K562 (cell line): ENCODE measurements around the gene C10orf90.

Experiments
- JUND ChIP-seq, 2 experiments: IDR thresholded peaks; 2 replicates in 1 of 2; 3 replicates in 1 of 2; pipeline ENCODE4 v1.6.1; 2011; ENCODE audit warnings: borderline replicate concordance in 2 of 2, low read depth in 2 of 2, low read length in 2 of 2, improper control_type of control experiment in 1 of 2, missing biosample characterization in 1 of 2, missing genetic modification characterization in 1 of 2, missing genetic modification reagents in 1 of 2
- NCOR1 ChIP-seq: fragments of 450-650 bp; IDR thresholded peaks from 2 replicates; pipeline ENCODE4 v1.6.1; 2016; ENCODE audit warnings: mild to moderate bottlenecking, moderate library complexity

DNA sequence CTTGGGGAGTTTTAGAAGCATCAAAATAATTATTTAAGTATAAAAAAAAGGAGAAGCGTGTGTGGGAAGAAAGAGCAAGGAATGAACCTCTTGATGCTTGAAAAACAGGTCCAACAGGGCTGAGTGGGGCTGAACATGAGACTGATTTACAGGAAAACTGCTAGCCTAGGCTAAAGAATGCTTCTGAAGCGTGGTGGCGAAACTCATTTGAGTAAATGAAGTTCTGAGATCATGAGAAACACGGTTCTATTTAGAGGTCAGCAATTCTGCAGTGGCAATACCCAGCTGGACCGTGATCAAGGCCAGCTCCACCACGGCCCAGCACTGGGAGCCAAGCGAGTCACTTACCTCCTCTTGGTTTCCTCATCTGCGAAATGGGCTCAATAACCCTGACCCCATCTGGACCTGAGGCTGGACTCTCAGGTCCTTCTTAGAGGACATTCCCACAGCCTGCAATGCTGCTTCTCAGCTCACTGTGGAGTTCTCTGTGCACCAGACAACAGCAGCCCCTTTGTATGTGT lies 142.1 kb downstream of the C10orf90 start:
- TF ChIP-seq NCOR1 (no peak), JUND (IDR thresholded peaks at IDR 0.05; ENCODE audit: borderline replicate concordance, low read depth, low read length) (no peak), JUND (tag; IDR thresholded peaks at IDR 0.05; ENCODE audit: borderline replicate concordance, low read depth, low read length) (no peak)
